Epithelial cell of esophagus (primary cell): ENCODE measurements around the gene POMGNT1.
A peak's percentile ranks its signal among the peaks of the same experiment; 100 is the strongest.

Source experiments
- DNase-seq: peaks from one replicate; pipeline ENCODE4 v3.0.0; 2010; ENCODE audit warnings: low read depth
- H3K4me3 ChIP-seq: 2 replicates; pipeline ENCODE4 v1.5.1; 2011; ENCODE audit warnings: mild to moderate bottlenecking, low read length, control low read depth
- CTCF ChIP-seq: IDR thresholded peaks from 2 replicates; pipeline ENCODE4 v1.5.1; 2011; ENCODE audit warnings: low read depth, mild to moderate bottlenecking, low read length, control low read depth, inconsistent platforms; ENCODE audit not compliant: insufficient read depth; ENCODE audit errors: missing control alignments

POMGNT1 gene

DNA sequence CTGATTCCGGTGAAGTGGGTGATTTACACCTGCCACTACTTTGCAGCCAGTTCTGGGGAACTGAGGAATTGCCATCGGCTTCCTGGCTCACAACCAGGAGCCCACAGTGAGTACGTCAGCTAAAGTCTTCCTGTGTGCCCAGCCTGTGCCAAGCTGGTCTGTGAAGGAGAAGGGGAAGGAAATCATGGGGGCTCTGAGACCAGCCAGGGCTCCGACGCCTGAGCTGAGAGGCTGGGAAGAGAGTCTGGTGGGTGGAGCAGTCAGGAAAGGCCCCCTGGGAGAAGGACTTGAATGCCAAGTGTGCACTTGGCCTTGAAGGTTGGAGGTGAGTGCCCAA, 6.1 kb upstream of the POMGNT1 start:
- DNase-seq = no peak
- peak overlapping the region; percentile 74 for H3K4me3 ChIP-seq
- TF ChIP-seq CTCF = no peak

- no peak for TF ChIP-seq CTCF
- no peak for DNase-seq
- H3K4me3 ChIP-seq = peak overlapping the region; percentile 74
Measured at GRCh38 chr1:46203738-46204405, 5.6 kb upstream of the POMGNT1 start.

- DNase-seq = no peak
- no peak overlapping the region for H3K4me3 ChIP-seq
Measured at GRCh38 chr1:46199233-46199749, 1.1 kb upstream of the POMGNT1 start.

DNA sequence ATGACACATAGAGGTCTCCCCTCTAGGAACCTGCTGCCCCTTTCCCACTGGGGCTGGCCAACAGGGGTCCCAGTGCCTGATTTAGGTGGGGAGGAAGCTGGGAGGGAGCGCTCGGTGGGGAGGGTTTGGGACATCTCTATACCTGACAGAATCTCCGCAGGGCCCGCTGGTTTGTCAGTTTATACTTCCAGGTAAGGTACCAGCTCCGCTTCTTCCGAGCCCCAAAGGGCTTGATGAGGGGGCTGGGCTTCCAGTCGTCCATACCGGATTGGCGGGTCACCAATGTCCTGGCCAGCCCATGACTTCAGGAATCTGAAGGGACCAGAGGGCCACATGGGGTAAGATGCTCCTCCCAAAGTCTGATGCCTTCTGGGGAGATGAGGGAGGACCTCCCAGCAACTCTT, 672 bp downstream of the POMGNT1 start:
- TF ChIP-seq CTCF = no peak
- H3K4me3 ChIP-seq = peak overlapping the region; percentile 93
- no peak for DNase-seq

More at GRCh38 chr1:46199233-46199749, 1.1 kb upstream of the POMGNT1 start:
- TF ChIP-seq CTCF = no peak

DNA sequence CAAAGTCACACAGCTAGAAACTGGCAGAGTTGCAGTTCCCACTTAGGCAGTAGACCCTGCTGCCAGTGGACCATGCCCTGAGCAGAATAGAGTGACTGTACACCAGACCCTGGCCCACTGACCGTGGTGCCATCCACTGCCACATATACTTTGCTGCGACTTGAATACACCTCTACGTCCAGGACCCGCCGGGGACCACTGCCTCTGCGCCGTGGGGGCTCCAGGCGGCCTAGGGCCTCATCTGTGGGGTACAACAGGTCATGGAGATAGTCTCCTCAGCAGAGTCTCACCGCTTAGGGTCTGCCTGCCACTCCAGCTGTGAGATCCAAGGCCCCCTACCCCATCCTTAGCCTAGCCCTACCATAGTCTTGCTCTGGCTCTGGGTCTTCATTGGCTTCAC, 1.6 kb downstream of the POMGNT1 start:
- no peak for DNase-seq
- H3K4me3 ChIP-seq = no peak overlapping the region
- TF ChIP-seq CTCF = no peak

DNA sequence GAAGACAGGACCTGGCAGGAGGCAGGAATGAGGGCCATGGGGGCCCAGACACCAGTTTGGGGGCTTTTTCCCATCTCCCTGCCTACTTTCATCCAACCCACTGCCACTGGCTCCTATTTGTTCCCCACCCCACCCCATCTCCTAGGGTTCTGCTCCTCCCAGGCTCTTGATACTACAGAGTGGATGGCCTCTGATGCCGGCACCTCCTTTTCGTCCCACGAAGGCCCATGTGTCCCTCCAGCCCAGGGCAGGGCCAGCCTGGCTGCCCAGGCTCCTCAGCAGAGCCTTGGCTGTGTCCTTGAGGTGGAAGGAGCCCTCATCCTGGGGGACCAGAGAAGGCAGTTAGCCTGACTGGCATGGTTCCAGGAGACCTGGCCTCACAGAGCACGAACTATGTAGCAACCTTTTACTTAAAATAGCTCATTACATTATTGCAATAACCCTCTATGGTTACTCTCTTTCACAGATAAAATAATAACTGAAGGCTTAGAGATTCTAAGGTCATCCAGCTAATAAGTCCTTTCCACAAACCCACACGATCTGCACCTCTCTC, 3.5 kb downstream of the POMGNT1 start:
- no peak for DNase-seq
- H3K4me3 ChIP-seq = no peak overlapping the region
- TF ChIP-seq CTCF = no peak

- DNase-seq = no peak
- TF ChIP-seq CTCF = no peak
- H3K4me3 ChIP-seq = no peak overlapping the region
Measured at GRCh38 chr1:46193984-46194570, 4.2 kb downstream of the POMGNT1 start.
